ENCODE results near the gene EIF4E1B.

GRCh38 chr5:176680226-176680563, 49.7 kb downstream of the EIF4E1B start:
- TF ChIP-seq FOXA1 (IDR thresholded peaks at IDR 0.05) (no peak), ZNF384 (IDR thresholded peaks at IDR 0.05) (no peak), SP1 (IDR thresholded peaks at IDR 0.05) (no peak)

All from HEK293T (cell line).